GM23338 (cell line): ENCODE results near the gene SHKBP1. TPM values are rescaled to one million over a fixed set of nuclear protein-coding genes. Genes with fewer than 3 reads are reported as not detected.

Experiments used
- ATAC-seq: fragments of 200-7000 bp; cut with Tn5 transposase; 3 replicates; pipeline ENCODE4 v1.9.1; 2020
- DNase-seq: peaks from one replicate; pipeline ENCODE4 v3.0.0-alpha.2; 2015; ENCODE audit warnings: low spot score
- H2AFZ ChIP-seq: fragments of 200-600 bp; sonication (generic); 2 replicates; pipeline ENCODE4 v1.8.0; 2016; ENCODE audit warnings: antibody characterized with exemption, mild to moderate bottlenecking, moderate library complexity
- H3F3A ChIP-seq: fragments of 200-600 bp; sonication (generic); replicated peaks from 2 replicates; pipeline ENCODE4 v1.8.0; 2017; ENCODE audit warnings: antibody characterized with exemption, mixed run types, low read depth
- H3K27ac ChIP-seq: fragments of 200-600 bp; sonication (generic); 2 replicates; pipeline ENCODE4 v1.6.1; 2016; ENCODE audit warnings: low read depth
- H3K27me3 ChIP-seq: fragments of 200-600 bp; sonication (generic); 2 replicates; pipeline ENCODE4 v1.8.0; 2016; ENCODE audit warnings: mild to moderate bottlenecking, mixed run types, moderate library complexity; ENCODE audit not compliant: insufficient read depth
- H3K36me3 ChIP-seq: fragments of 200-600 bp; sonication (generic); 2 replicates; pipeline ENCODE4 v1.8.0; 2016; ENCODE audit warnings: mild to moderate bottlenecking; ENCODE audit not compliant: insufficient read depth
- H3K4me1 ChIP-seq: fragments of 200-600 bp; sonication (generic); 2 replicates; pipeline ENCODE4 v1.8.0; 2016; ENCODE audit warnings: mild to moderate bottlenecking, moderate library complexity; ENCODE audit not compliant: insufficient read depth
- H3K4me2 ChIP-seq: fragments of 200-600 bp; sonication (generic); 2 replicates; pipeline ENCODE4 v1.7.1; 2017; ENCODE audit warnings: mixed run types
- H3K4me3 ChIP-seq: fragments of 200-600 bp; sonication (generic); 2 replicates; pipeline ENCODE4 v1.6.1; 2016; ENCODE audit warnings: mixed run types
- H3K79me2 ChIP-seq: fragments of 200-600 bp; sonication (generic); replicated peaks from 2 replicates; pipeline ENCODE4 v1.8.0; 2017; ENCODE audit warnings: mild to moderate bottlenecking; ENCODE audit not compliant: insufficient read depth
- H3K9me2 ChIP-seq: fragments of 200-600 bp; sonication (generic); 2 replicates; pipeline ENCODE4 v1.8.0; 2017; ENCODE audit not compliant: insufficient read depth
- H4K20me1 ChIP-seq: fragments of 200-600 bp; sonication (generic); replicated peaks from 2 replicates; pipeline ENCODE4 v1.8.0; 2017; ENCODE audit warnings: mild to moderate bottlenecking; ENCODE audit not compliant: insufficient read depth
- H3K27ac Mint-ChIP-seq: 2 replicates; pipeline ENCODE4 v1.8.0; 2020; ENCODE audit warnings: inconsistent platforms, mild to moderate bottlenecking, moderate library complexity, mixed read lengths
- H3K27me3 Mint-ChIP-seq: 3 replicates; pipeline ENCODE4 v1.8.0; 2022; ENCODE audit warnings: low read depth, mild to moderate bottlenecking, moderate library complexity, mixed read lengths, inconsistent platforms; ENCODE audit not compliant: insufficient read depth, poor library complexity
- H3K36me3 Mint-ChIP-seq: 3 replicates; pipeline ENCODE4 v1.8.0; 2021; ENCODE audit warnings: low read depth, mild to moderate bottlenecking, inconsistent platforms, moderate library complexity, mixed read lengths
- H3K4me1 Mint-ChIP-seq: 3 replicates; pipeline ENCODE4 v1.8.0; 2020; ENCODE audit warnings: mild to moderate bottlenecking, inconsistent platforms, mixed read lengths
- H3K4me3 Mint-ChIP-seq: 3 replicates; pipeline ENCODE4 v1.8.0; 2021; ENCODE audit warnings: moderate library complexity, mild to moderate bottlenecking, inconsistent platforms, mixed read lengths
- H3K9me3 Mint-ChIP-seq: 3 replicates; pipeline ENCODE4 v1.8.0; 2020; ENCODE audit warnings: moderate library complexity, mild to moderate bottlenecking, inconsistent platforms, mixed read lengths
- CREB1 ChIP-seq: fragments of 250-450 bp; sonication (Bioruptor Pico); IDR thresholded peaks from 2 replicates; pipeline ENCODE4 v1.5.0; 2020; ENCODE audit warnings: low read depth, mild to moderate bottlenecking, moderate library complexity
- EZH2 ChIP-seq: fragments of 200-600 bp; sonication (generic); IDR thresholded peaks from one replicate; pipeline ENCODE4 v1.8.0; 2017; ENCODE audit warnings: antibody characterized with exemption, mild to moderate bottlenecking, low read depth; ENCODE audit not compliant: unreplicated experiment
- EZH2phosphoT487 ChIP-seq: fragments of 200-600 bp; sonication (generic); IDR thresholded peaks from one replicate; pipeline ENCODE4 v1.8.1; 2018; ENCODE audit warnings: antibody characterized with exemption; ENCODE audit not compliant: unreplicated experiment
- NANOG ChIP-seq: IDR thresholded peaks from 2 replicates; pipeline ENCODE4 v1.6.1; 2016; ENCODE audit warnings: antibody characterized with exemption, borderline replicate concordance
- POLR2AphosphoS5 ChIP-seq: IDR thresholded peaks from 2 replicates; pipeline ENCODE4 v1.6.1; 2016; ENCODE audit warnings: antibody characterized with exemption, low read depth
- STAT1 ChIP-seq: IDR thresholded peaks from one replicate; pipeline ENCODE4 v1.6.1; 2016; ENCODE audit warnings: antibody characterized with exemption; ENCODE audit not compliant: unreplicated experiment
- ZNF114 ChIP-seq: fragments of 250-450 bp; sonication (Bioruptor Pico); IDR thresholded peaks from 2 replicates; pipeline ENCODE4 v1.5.0; 2020; ENCODE audit warnings: mild to moderate bottlenecking, moderate library complexity
- ZNF331 ChIP-seq: fragments of 250-450 bp; sonication (Bioruptor Pico); IDR thresholded peaks from 2 replicates; pipeline ENCODE4 v1.5.0; 2020; ENCODE audit warnings: low read depth, mild to moderate bottlenecking, moderate library complexity
- polyA plus RNA-seq: library from polyadenylated mRNA; unstranded; fragments of >200 nt; fragmentation: Nextera tagmentation; extraction: Ambion mirVana; gene quantifications from 2 replicates; pipeline ENCODE4 v1.2.1, GENCODE V29; 2016
- total RNA-seq: library from RNA; depleted of rRNA; stranded (reverse); fragments of >200 nt; shearing (Covaris generic); gene quantifications from 2 replicates; pipeline ENCODE4 v1.2.3, GENCODE V29; 2014
- TF ChIP-seq, protein P1 (sequence below): IDR thresholded peaks from 2 replicates; pipeline ENCODE4 v1.6.1; 2016; ENCODE audit warnings: antibody characterized with exemption
- TF ChIP-seq, protein P2 (sequence below), 2 experiments: fragments of 200-600 bp in 1 of 2; sonication (generic) in 1 of 2; conservative IDR thresholded peaks; 2 replicates each; pipeline versions ENCODE4 v1.5.1 to v1.6.1; 2016 to 2017; ENCODE audit warnings: antibody characterized with exemption in 2 of 2, low read depth in 2 of 2, mild to moderate bottlenecking in 2 of 2, moderate library complexity in 1 of 2
- TF ChIP-seq, protein P3 (sequence below): IDR thresholded peaks from one replicate; pipeline ENCODE4 v1.6.1; 2018; ENCODE audit warnings: antibody characterized with exemption; ENCODE audit not compliant: unreplicated experiment

Gene SHKBP1
- total and polyA plus RNA-seq, 2 experiments from 2014 or later = 63.2 to 69.8 TPM

DNA sequence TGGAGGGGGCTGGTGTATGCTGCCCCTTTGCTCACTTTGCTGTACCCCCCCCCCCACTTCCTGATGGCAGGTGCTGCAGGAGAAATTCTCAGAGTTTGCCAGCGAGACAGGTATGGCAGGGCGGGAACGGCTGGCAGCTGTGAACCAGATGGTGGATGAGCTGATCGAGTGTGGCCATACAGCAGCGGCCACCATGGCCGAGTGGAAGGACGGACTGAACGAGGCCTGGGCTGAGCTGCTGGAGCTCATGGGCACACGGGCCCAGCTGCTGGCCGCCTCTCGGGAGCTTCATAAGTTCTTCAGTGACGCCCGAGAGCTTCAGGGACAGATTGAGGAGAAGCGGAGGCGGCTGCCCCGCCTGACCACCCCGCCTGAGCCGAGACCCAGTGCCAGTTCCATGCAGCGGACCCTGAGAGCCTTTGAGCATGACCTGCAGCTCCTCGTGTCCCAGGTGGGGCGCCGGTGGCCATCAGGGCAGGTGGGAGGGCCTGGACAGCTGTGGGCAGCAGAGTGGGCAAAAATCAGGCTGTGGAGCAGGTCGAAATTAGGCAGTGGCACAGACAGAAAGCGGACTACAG is 19.6 kb upstream of the SHKBP1 start:
- no peak overlapping the region for H3K27ac ChIP-seq
- Mint-ChIP-seq H3K4me1 (peaks cover 9% of the 10 kb centered on the region), H3K36me3 (no peaks in the 10 kb centered on the region; the same call in 2 of the 3 replicates), H3K27me3 (peaks cover 44% of the 10 kb centered on the region), H3K27ac (no peak overlapping the region), H3K9me3 (no peaks in the 10 kb centered on the region; the same call in 1 of the 3 replicates), H3K4me3 (no peak overlapping the region)
- H3K27me3 ChIP-seq = peaks cover 61% of the 10 kb centered on the region
- H3K79me2 ChIP-seq = no peaks in the 10 kb centered on the region
- no peaks in the 10 kb centered on the region for H3K9me2 ChIP-seq
- no peaks in the 10 kb centered on the region for H3K36me3 ChIP-seq
- H3K4me2 ChIP-seq = no peak overlapping the region
- ATAC-seq (no peak), DNase-seq (no peak)
- H4K20me1 ChIP-seq = no peaks in the 10 kb centered on the region
- H2AFZ ChIP-seq = no peak overlapping the region
- TF ChIP-seq POLR2AphosphoS5 (no peak), NANOG (no peak), ZNF114 (CRISPR knock-in tag) (no peak), ZNF331 (CRISPR knock-in tag) (no peak)
- H3K4me3 ChIP-seq = no peak overlapping the region
- peaks cover 9% of the 10 kb centered on the region for H3F3A ChIP-seq
- H3K4me1 ChIP-seq = no peaks in the 10 kb centered on the region; the same call in 1 of the 2 replicates

DNA sequence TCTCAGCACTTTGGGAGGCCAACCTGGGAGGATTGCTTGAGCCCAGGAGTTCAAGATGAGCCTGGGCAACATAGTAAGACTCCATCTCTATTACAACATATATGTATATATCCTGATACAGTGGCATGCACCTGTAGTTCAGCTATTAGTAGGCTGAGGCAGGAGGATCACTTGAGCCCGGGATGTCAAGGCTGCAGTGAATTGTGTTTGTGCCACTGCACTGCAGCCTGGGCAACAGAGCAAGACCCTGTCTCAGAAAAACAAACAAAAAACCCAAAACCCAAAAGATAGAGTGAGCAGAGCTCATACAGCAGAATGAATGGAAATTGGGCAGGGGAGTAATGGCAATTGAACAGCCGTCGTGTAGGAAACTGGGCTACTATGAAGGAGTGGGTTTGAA is 17.3 kb upstream of the SHKBP1 start:
- Mint-ChIP-seq H3K9me3 (no peaks in the 10 kb centered on the region; the same call in 1 of the 3 replicates), H3K36me3 (no peaks in the 10 kb centered on the region; the same call in 2 of the 3 replicates), H3K4me1 (peaks cover 5% of the 10 kb centered on the region; the same call in 2 of the 3 replicates), H3K27ac (no peak overlapping the region), H3K27me3 (peaks cover 36% of the 10 kb centered on the region), H3K4me3 (no peak overlapping the region)
- TF ChIP-seq EZH2phosphoT487 (no peak), ZNF114 (CRISPR knock-in tag) (no peak), NANOG (no peak), EZH2 (no peak), STAT1 (no peak)
- TF ChIP-seq, protein P1, sequence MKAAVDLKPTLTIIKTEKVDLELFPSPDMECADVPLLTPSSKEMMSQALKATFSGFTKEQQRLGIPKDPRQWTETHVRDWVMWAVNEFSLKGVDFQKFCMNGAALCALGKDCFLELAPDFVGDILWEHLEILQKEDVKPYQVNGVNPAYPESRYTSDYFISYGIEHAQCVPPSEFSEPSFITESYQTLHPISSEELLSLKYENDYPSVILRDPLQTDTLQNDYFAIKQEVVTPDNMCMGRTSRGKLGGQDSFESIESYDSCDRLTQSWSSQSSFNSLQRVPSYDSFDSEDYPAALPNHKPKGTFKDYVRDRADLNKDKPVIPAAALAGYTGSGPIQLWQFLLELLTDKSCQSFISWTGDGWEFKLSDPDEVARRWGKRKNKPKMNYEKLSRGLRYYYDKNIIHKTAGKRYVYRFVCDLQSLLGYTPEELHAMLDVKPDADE = no peak
- Histone ChIP-seq H2AFZ (no peak overlapping the region), H3K27me3 (peaks cover 48% of the 10 kb centered on the region), H4K20me1 (no peaks in the 10 kb centered on the region), H3F3A (peaks cover 3% of the 10 kb centered on the region; the same call in 1 of the 2 replicates), H3K27ac (no peak overlapping the region), H3K4me3 (no peak overlapping the region), H3K9me2 (no peaks in the 10 kb centered on the region), H3K36me3 (no peaks in the 10 kb centered on the region), H3K4me1 (no peaks in the 10 kb centered on the region; the same call in 1 of the 2 replicates), H3K79me2 (no peaks in the 10 kb centered on the region), H3K4me2 (no peak overlapping the region)
- ATAC-seq = no peak
- no peak for DNase-seq

DNA sequence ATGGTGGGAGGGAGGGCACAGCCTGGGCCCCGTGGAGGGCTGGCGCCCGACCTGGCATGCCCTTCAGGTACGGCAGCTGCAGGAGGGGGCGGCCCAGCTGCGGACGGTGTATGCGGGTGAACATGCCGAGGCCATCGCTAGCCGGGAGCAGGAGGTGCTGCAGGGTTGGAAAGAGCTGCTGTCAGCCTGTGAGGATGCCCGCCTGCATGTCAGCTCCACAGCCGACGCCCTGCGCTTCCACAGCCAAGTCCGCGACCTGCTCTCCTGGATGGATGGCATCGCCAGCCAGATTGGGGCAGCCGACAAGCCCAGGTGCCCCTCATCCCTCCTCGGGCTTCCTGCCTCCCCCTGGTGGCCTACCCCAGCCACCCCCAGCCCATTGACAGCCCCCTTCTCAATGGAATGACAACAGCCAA is 16.6 kb upstream of the SHKBP1 start:
- no peaks in the 10 kb centered on the region; the same call in 2 of the 3 replicates for H3K36me3 Mint-ChIP-seq
- H3K4me1 ChIP-seq = no peaks in the 10 kb centered on the region
- H3K4me1 Mint-ChIP-seq = no peaks in the 10 kb centered on the region; the same call in 2 of the 3 replicates
- H3K27ac ChIP-seq = no peak overlapping the region
- no peaks in the 10 kb centered on the region for H4K20me1 ChIP-seq
- H3K27me3 Mint-ChIP-seq = peaks cover 29% of the 10 kb centered on the region
- H3K27me3 ChIP-seq = peaks cover 48% of the 10 kb centered on the region
- H3K4me3 ChIP-seq = no peak overlapping the region
- peak; percentile 40 for DNase-seq
- no peak overlapping the region for H3K27ac Mint-ChIP-seq
- no peaks in the 10 kb centered on the region for H3K9me2 ChIP-seq
- H3K9me3 Mint-ChIP-seq = no peaks in the 10 kb centered on the region; the same call in 2 of the 3 replicates
- TF ChIP-seq, protein P2, sequence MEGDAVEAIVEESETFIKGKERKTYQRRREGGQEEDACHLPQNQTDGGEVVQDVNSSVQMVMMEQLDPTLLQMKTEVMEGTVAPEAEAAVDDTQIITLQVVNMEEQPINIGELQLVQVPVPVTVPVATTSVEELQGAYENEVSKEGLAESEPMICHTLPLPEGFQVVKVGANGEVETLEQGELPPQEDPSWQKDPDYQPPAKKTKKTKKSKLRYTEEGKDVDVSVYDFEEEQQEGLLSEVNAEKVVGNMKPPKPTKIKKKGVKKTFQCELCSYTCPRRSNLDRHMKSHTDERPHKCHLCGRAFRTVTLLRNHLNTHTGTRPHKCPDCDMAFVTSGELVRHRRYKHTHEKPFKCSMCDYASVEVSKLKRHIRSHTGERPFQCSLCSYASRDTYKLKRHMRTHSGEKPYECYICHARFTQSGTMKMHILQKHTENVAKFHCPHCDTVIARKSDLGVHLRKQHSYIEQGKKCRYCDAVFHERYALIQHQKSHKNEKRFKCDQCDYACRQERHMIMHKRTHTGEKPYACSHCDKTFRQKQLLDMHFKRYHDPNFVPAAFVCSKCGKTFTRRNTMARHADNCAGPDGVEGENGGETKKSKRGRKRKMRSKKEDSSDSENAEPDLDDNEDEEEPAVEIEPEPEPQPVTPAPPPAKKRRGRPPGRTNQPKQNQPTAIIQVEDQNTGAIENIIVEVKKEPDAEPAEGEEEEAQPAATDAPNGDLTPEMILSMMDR (conservative IDR thresholded peaks at IDR 0.05; ENCODE audit: low read depth in 2 of 2) = peak; percentile 20 to 42; a peak in 3 of 4 replicates
- TF ChIP-seq STAT1 = no peak
- no peak for TF ChIP-seq NANOG
- TF ChIP-seq, protein P3, sequence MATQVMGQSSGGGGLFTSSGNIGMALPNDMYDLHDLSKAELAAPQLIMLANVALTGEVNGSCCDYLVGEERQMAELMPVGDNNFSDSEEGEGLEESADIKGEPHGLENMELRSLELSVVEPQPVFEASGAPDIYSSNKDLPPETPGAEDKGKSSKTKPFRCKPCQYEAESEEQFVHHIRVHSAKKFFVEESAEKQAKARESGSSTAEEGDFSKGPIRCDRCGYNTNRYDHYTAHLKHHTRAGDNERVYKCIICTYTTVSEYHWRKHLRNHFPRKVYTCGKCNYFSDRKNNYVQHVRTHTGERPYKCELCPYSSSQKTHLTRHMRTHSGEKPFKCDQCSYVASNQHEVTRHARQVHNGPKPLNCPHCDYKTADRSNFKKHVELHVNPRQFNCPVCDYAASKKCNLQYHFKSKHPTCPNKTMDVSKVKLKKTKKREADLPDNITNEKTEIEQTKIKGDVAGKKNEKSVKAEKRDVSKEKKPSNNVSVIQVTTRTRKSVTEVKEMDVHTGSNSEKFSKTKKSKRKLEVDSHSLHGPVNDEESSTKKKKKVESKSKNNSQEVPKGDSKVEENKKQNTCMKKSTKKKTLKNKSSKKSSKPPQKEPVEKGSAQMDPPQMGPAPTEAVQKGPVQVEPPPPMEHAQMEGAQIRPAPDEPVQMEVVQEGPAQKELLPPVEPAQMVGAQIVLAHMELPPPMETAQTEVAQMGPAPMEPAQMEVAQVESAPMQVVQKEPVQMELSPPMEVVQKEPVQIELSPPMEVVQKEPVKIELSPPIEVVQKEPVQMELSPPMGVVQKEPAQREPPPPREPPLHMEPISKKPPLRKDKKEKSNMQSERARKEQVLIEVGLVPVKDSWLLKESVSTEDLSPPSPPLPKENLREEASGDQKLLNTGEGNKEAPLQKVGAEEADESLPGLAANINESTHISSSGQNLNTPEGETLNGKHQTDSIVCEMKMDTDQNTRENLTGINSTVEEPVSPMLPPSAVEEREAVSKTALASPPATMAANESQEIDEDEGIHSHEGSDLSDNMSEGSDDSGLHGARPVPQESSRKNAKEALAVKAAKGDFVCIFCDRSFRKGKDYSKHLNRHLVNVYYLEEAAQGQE = no peak
- TF ChIP-seq CREB1 (CRISPR knock-in tag) = no peak
- TF ChIP-seq EZH2phosphoT487 = no peak
- no peaks in the 10 kb centered on the region for H3K79me2 ChIP-seq
- no peak overlapping the region for H2AFZ ChIP-seq
- peak; percentile 82 for ATAC-seq
- H3K4me2 ChIP-seq = no peak overlapping the region
- H3F3A ChIP-seq = no peaks in the 10 kb centered on the region
- H3K4me3 Mint-ChIP-seq = no peak overlapping the region
- no peaks in the 10 kb centered on the region for H3K36me3 ChIP-seq
